Measurements from ENCODE around the gene SSTR4.

Gene SSTR4

GRCh38 chr20:23072892-23073586 is 37.9 kb downstream of the SSTR4 start:
- no peak for DNase-seq (ENCODE audit: insufficient read length, low spot score)
- no peak for FAIRE-seq
- TF ChIP-seq POLR2A (IDR thresholded peaks at IDR 0.05; ENCODE audit: low read depth, low read length) = no peak

- FAIRE-seq (no peak), DNase-seq (ENCODE audit: insufficient read length, low spot score) (no peak)
- TF ChIP-seq POLR2A (IDR thresholded peaks at IDR 0.05; ENCODE audit: low read depth, low read length) = no peak
These were observed 38.9 kb downstream of the SSTR4 start for GRCh38 chr20:23074052-23074451.

- no peak for DNase-seq (ENCODE audit: insufficient read length, low spot score)
- FAIRE-seq = no peak
- no peak for TF ChIP-seq POLR2A (IDR thresholded peaks at IDR 0.05; ENCODE audit: low read depth, low read length)
These were observed 42.2 kb downstream of the SSTR4 start for GRCh38 chr20:23077277-23077676.

- no peak for FAIRE-seq
- no peak for TF ChIP-seq POLR2A (IDR thresholded peaks at IDR 0.05; ENCODE audit: low read depth, low read length)
- no peak for DNase-seq (ENCODE audit: insufficient read length, low spot score)
These were observed 43.4 kb downstream of the SSTR4 start for GRCh38 chr20:23078351-23079015.

- no peak for TF ChIP-seq POLR2A (IDR thresholded peaks at IDR 0.05; ENCODE audit: low read depth, low read length)
- FAIRE-seq (no peak), DNase-seq (ENCODE audit: insufficient read length, low spot score) (no peak)
These were observed 43.9 kb downstream of the SSTR4 start for GRCh38 chr20:23079016-23079351.

GRCh38 chr20:23079926-23080325 is 44.8 kb downstream of the SSTR4 start:
- DNase-seq (ENCODE audit: insufficient read length, low spot score) = no peak
- no peak for TF ChIP-seq POLR2A (IDR thresholded peaks at IDR 0.05; ENCODE audit: low read depth, low read length)
- no peak for FAIRE-seq

- FAIRE-seq (no peak), DNase-seq (ENCODE audit: insufficient read length, low spot score) (no peak)
- no peak for TF ChIP-seq POLR2A (IDR thresholded peaks at IDR 0.05; ENCODE audit: low read depth, low read length)
These were observed 45.4 kb downstream of the SSTR4 start for GRCh38 chr20:23080521-23080920.

GRCh38 chr20:23081263-23081819 is 46.2 kb downstream of the SSTR4 start:
- DNase-seq (ENCODE audit: insufficient read length, low spot score) (no peak), FAIRE-seq (no peak)
- no peak for TF ChIP-seq POLR2A (IDR thresholded peaks at IDR 0.05; ENCODE audit: low read depth, low read length)

GRCh38 chr20:23082846-23083552 is 47.9 kb downstream of the SSTR4 start:
- FAIRE-seq (no peak), DNase-seq (ENCODE audit: insufficient read length, low spot score) (no peak)
- TF ChIP-seq POLR2A (IDR thresholded peaks at IDR 0.05; ENCODE audit: low read depth, low read length) = no peak

GRCh38 chr20:23083553-23084220 is 48.6 kb downstream of the SSTR4 start:
- DNase-seq (ENCODE audit: insufficient read length, low spot score) = no peak
- FAIRE-seq = no peak
- no peak for TF ChIP-seq POLR2A (IDR thresholded peaks at IDR 0.05; ENCODE audit: low read depth, low read length)

GRCh38 chr20:23084282-23084844 is 49.3 kb downstream of the SSTR4 start:
- no peak for TF ChIP-seq POLR2A (IDR thresholded peaks at IDR 0.05; ENCODE audit: low read depth, low read length)
- no peak for FAIRE-seq
- DNase-seq (ENCODE audit: insufficient read length, low spot score) = no peak

GRCh38 chr20:23084845-23085365 is 49.8 kb downstream of the SSTR4 start:
- FAIRE-seq = no peak
- no peak for DNase-seq (ENCODE audit: insufficient read length, low spot score)
- no peak for TF ChIP-seq POLR2A (IDR thresholded peaks at IDR 0.05; ENCODE audit: low read depth, low read length)

- FAIRE-seq (no peak), DNase-seq (ENCODE audit: insufficient read length, low spot score) (no peak)
- TF ChIP-seq POLR2A (IDR thresholded peaks at IDR 0.05; ENCODE audit: low read depth, low read length) = no peak
These were observed 50.4 kb downstream of the SSTR4 start for GRCh38 chr20:23085436-23086055.

Measured in H54 (cell line).